Endothelial cell of umbilical vein (primary cell): ENCODE data around the gene ITGB2.

Source experiments
- CTCF ChIP-seq, 2 donors: IDR thresholded peaks; 1 replicate in 1 of 2; 2 replicates in 1 of 2; pipeline ENCODE4 v1.5.1; 2011; ENCODE audit warnings: low read length in 2 of 2, mild to moderate bottlenecking in 2 of 2, moderate library complexity in 2 of 2, control low read depth in 1 of 2, inconsistent platforms in 1 of 2, low read depth in 1 of 2; ENCODE audit not compliant: insufficient read depth in 1 of 2; ENCODE audit errors: extremely low read depth in 1 of 2
- EZH2 ChIP-seq: IDR thresholded peaks from 2 replicates; pipeline ENCODE4 v1.6.1; 2012; ENCODE audit warnings: borderline replicate concordance, low read depth, mild to moderate bottlenecking, moderate library complexity, low read length, inconsistent platforms; ENCODE audit not compliant: severe bottlenecking
- FOS ChIP-seq: IDR thresholded peaks from 2 replicates; pipeline ENCODE4 v1.6.1; 2011; ENCODE audit warnings: mild to moderate bottlenecking, low read length, moderate library complexity, borderline replicate concordance; ENCODE audit not compliant: insufficient read depth
- JUN ChIP-seq: IDR thresholded peaks from 2 replicates; pipeline ENCODE4 v1.6.1; 2011; ENCODE audit warnings: borderline replicate concordance, low read depth; ENCODE audit not compliant: insufficient read length, insufficient read depth
- MYC ChIP-seq: IDR thresholded peaks from one replicate; pipeline ENCODE4 v1.6.1; 2011; ENCODE audit warnings: mild to moderate bottlenecking, low read depth, low read length
- POLR2A ChIP-seq: IDR thresholded peaks from 2 replicates; pipeline ENCODE4 v1.6.1; 2012; ENCODE audit warnings: low read depth, mild to moderate bottlenecking, control low read depth, low read length
- POLR2AphosphoS5 ChIP-seq: IDR thresholded peaks from 2 replicates; pipeline ENCODE4 v1.6.1; 2012; ENCODE audit warnings: low read depth, mild to moderate bottlenecking, control low read depth, low read length, moderate library complexity; ENCODE audit not compliant: insufficient read depth

- no peak for TF ChIP-seq CTCF (IDR thresholded peaks at IDR 0.05; ENCODE audit: extremely low read depth in 1 of 2, insufficient read depth in 1 of 2, low read depth in 1 of 2, low read length in 2 of 2)
- no peak for TF ChIP-seq POLR2A
- no peak for TF ChIP-seq POLR2AphosphoS5
- TF ChIP-seq MYC, result no peak
- TF ChIP-seq EZH2, result no peak
- no peak for TF ChIP-seq FOS
- no peak for TF ChIP-seq JUN
Measured at GRCh38 chr21:44940116-44940631, 19.5 kb upstream of the ITGB2 start.
